ENCODE measurements around the gene SLC9C1.

Gene SLC9C1

GRCh38 chr3:112131111-112131510, 162.9 kb downstream of the SLC9C1 start:
- DNase-seq (ENCODE audit: low read depth) = no peak

DNA sequence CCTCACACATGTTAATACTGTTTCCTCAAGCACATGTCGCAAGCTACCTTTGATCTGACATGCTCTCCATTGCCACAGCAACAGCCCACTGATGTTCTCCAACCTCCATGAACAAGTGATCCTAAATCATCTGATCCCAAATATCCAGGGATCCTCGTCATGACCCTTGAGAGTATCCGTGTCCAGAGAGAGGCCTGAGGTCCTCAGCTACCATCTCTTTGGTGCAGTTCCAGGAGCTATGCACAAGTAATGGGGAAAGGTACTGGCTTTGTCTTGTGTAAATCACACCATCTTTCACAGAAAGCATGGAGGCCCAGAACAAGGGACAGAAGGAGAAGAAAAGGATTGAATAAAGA, 163.4 kb downstream of the SLC9C1 start:
- DNase-seq (ENCODE audit: low read depth) = no peak

- DNase-seq (ENCODE audit: low read depth) = no peak
Measured at GRCh38 chr3:112129925-112130637, 163.9 kb downstream of the SLC9C1 start.

GRCh38 chr3:112128843-112129727, 164.9 kb downstream of the SLC9C1 start:
- peak; percentile 21 for DNase-seq (ENCODE audit: low read depth)

- no peak for DNase-seq (ENCODE audit: low read depth)
Measured at GRCh38 chr3:112127522-112128494, 166.2 kb downstream of the SLC9C1 start.

- DNase-seq (ENCODE audit: low read depth) = no peak
Measured at GRCh38 chr3:112126511-112126911, 167.5 kb downstream of the SLC9C1 start.

- no peak for DNase-seq (ENCODE audit: low read depth)
Measured at GRCh38 chr3:112124907-112125607, 169.0 kb downstream of the SLC9C1 start.

DNA sequence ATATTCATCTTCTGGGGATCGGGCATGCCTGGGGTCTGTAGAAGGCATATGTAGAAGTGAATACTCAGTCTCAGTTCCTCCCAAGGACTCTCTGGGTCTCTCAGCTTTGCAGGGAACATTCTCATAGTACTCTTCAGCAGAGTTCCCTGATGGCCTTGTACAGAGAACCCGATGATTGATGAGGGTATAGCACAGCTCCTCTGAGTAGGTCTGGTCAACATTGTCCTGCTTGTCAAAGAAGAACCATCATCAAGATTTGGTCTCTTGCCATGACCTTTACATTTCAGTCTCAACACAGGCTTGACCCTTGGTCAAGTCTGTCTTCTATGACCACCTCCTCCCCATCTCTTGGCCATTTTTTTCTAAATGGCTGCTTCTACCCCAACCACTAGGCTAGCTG, 170.5 kb downstream of the SLC9C1 start:
- DNase-seq (ENCODE audit: low read depth) = no peak

GRCh38 chr3:112122870-112123269, 171.1 kb downstream of the SLC9C1 start:
- no peak for DNase-seq (ENCODE audit: low read depth)

DNA sequence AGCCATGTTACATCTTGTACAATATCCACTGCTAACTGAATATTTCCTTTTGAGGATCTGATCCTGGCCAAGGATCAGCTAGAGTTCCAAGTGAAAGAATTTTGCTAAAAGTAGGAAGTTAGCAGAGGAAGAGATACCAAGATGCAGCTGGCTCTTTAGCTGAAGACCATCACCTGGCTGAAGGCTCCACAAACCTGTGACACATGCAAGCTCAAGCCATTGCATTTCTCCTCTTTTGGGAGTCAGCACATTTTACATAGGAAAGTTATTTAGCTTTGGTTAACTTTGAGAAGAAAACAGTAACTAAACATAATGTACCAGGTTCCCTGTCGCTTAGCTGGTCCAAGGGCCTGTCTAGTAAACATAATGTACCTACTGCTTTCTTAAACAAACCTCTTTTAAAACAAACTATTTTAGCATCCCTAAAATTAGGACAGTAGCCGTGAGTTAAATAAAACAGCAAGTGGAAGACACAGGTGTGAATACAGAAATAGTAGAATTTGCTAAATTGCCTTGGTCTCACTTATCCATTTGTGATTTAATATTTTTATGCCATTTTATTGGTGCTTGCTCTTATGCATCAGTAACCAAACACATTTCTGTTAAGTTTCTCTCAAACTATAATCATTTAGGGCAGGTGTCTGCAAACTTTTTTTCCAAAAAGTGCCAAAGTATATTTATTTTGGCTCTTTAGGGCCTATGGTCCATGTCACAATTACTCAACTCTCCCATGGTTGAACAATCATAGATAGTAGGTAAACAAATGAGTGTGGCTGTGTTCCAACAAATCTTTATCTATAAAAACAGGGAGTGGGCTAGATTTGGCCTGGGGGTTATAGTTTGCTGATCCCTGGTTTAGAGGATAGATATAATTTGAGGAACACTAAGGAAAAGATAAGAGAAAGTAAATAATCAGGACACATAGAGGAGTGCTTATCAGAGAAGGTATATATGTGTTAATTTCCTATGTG, 172.2 kb downstream of the SLC9C1 start:
- no peak for DNase-seq (ENCODE audit: low read depth)

DNA sequence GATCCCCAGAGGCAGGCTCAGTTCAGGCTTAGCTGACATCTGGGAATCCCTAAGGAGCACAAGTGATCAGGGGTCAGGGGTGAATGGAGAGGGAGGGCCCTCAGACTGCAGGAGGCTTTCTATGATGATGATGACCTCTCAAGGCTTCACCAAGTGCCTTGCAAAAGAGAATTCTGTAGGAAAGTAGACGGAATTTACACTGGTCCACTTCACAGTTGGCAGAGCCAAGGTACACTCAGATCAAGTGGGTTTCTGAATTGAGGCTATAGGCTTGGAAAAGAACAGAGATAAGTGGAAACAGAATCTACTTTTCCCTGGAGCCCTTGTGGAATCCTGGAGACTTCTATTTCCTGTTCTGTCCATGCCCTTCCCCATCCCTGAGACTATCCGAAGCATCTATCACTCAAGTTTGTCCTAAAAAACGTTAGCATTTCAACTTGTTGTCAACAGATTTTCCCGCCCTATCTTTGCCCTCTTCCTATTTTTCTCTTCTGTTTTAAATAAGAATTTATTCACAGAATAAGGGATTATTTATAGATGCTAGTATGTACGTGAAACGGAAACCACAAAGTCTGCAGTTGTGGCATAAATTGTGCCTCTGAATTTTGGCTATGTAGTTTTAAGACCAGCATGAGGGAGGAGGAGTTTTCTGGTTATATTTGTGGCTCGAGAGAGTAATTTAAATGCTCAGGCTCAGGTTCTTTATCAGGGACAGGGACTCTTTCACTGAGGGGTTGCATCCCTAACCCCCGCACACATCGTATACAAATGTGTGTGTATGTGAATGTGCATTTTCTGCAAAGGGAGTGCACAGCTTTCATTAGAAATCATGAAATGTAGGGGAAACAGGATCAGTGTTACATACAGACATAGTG, 173.8 kb downstream of the SLC9C1 start:
- DNase-seq (ENCODE audit: low read depth) = no peak

- no peak for DNase-seq (ENCODE audit: low read depth)
Measured at GRCh38 chr3:112117841-112118571, 176.0 kb downstream of the SLC9C1 start.

DNA sequence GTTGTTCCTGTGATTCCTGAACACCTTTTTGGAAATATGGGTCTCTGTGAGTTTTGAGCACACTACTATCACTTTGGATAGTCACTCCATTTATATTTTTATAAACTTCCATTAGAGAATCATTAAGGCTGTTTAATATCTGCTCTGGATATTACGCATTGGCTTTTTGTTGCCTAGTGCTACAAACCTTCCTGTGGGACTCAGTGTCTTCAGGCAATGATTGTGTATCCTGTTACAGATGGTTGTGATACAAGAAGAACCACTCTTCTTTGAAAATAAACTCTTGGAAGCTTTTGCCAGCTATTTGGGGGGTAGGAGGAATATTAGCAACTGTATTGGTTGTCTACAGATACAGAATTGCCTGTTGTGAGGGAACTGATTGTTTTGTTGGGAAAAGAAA, 176.6 kb downstream of the SLC9C1 start:
- DNase-seq (ENCODE audit: low read depth) = no peak

DNA sequence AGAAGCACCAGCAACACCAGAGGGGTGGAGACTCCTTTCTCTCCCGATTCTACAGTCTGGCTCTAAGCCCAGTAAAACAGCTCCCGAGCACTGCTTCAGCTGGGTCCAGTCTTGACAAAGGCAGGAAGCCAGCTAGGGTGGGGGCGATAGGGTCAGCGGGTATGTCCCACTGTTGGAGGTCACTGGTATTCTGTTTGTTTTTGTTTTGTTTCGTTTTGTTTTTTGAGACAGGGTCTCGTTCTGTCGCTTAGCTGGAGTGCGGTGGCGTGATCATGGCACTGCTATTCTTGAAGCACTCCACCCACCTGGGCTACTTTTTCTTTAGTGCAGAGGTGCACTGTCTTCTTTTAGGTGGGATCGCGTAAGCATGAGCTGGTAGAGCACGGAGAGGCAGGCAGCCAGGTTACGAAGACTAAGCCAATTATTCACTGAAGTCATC, 177.2 kb downstream of the SLC9C1 start:
- DNase-seq (ENCODE audit: low read depth) = no peak

DNA sequence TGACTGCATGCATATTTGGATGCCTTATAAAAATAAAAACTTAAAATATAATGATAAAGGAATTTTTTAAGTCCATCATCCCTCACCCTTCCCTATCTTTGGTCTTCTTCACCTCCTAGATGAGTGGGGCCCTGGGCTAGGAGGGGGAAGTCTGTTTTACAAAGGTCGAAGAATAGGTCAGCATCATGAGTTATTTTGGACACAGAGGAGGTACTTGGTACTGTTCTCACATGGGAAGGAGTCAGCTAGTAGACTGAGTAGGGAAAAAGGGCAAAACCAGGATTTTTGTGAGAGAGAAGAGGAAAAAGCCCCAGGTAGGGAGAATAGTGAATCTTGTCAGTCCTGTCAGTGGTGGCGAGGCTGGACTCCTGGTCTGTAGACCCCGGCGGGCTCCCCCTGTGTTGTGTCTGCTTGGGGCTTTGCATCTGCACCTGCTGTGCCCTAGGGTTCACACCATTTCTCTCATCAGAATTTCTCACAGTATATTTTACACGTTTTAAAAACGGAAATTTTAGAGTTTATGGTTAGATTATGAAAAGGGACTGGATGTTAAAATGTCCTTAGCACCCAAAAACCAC, 178.1 kb downstream of the SLC9C1 start:
- DNase-seq (ENCODE audit: low read depth) = no peak

DNA sequence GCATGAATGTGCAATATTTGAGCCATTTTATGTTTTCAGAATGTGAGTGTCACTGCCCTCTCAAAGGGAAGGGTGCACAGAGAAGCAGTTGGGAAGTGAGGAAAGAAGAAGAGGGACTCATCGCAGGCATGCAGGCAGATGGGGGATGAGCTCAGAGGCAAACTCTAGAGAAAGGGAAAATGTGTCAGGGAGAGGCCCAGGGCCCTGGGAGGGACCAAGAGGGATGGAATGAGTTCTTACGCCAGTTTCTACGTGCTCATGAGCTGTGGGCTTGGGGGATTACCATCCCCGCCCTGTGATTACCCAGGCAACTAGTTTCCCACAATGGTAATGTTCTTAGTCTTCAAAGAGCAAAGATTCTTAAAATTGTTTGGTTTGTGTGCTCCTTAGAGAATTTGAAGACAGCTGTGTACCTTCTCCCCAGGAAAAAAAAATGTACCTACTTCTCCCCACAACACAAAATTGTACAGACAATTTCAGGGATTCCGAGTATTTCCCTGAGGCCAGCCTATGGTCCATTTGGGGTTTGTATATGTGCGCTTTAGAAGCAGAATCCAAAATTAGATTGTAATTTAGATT, 178.8 kb downstream of the SLC9C1 start:
- DNase-seq (ENCODE audit: low read depth) = no peak

DNA sequence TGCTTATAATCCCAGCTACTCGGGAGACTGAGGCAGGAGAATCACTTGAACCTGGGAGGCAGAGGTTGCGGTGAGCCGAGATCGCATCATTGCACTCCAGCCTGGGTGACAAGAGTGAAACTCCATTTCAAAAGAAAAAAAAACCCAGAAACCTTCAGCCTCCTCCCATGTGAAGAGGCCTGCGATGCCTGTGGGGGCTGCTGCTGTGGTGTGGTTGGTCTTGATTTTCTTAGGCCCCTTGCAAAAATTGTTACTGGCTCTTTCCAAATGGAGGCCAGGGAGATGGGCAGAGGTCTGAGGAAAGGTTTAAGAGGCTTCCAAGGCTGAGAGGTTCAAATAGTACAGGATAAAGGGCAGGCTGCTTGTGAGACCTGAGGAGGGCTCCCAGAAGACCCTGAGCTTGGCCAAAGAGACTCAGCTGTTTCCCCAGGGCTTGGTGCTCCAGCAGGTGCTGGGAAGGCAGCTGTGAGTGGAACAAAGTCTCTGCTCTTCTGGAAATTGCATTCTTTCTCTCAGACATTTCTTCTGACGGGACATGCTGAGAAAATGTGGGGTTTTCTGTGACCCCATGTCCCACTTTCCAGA, 179.3 kb downstream of the SLC9C1 start:
- no peak for DNase-seq (ENCODE audit: low read depth)

Data from activated T-cell treated with anti-CD3 and anti-CD28 coated beads for 48 hours (primary cell).